Endometrium (tissue), 2 donors: ENCODE measurements around the gene SGCE.
A peak's percentile ranks its signal among the peaks of the same experiment; 100 is the strongest.

Experiments used
- FAIRE-seq: peaks from 2 replicates; lab custom pipeline; 2012; peaks lifted over from hg19 to GRCh38; lab: Jason Lieb, UNC
- donor health status: control.
- donor health status: control.

Gene SGCE

DNA sequence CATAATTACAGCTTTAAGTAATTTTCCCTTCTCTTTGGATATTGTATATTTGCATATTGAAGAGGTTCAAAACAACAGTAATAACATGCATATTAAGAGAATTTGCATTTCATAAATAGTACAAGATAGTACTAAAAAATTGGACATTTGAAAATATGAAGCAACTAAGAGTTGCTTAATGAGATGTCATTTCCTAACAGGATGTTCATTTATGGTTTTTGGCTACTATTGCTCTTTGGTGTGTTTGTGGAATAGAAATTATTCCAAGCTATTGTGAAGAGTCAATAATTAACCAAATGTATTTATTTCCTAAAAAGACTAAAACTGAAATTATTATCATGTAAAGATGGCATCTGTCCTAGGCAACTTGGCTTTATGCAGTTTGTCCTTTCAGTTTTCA is 4.1 kb upstream of the SGCE start:
- no peak for FAIRE-seq

DNA sequence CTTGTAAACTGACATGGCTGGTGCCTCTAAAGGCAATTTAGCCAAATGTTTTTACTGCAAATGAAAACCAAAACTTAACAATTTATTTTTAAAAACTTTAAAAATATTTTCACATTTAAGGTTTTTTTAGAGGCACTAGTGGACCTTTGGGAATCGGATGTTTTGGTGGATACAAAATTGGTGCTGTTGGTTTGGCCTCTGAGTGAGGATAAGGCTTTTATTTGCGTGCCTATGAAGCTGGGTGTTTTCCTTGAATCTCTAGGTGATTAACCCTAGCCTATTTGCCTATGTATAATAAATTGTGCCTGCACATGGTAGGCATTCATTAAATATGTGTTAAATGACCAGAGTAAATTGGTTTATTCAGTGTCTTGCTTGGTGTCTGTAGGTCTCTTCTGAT is 2.9 kb upstream of the SGCE start:
- peak; percentile 76 for FAIRE-seq

DNA sequence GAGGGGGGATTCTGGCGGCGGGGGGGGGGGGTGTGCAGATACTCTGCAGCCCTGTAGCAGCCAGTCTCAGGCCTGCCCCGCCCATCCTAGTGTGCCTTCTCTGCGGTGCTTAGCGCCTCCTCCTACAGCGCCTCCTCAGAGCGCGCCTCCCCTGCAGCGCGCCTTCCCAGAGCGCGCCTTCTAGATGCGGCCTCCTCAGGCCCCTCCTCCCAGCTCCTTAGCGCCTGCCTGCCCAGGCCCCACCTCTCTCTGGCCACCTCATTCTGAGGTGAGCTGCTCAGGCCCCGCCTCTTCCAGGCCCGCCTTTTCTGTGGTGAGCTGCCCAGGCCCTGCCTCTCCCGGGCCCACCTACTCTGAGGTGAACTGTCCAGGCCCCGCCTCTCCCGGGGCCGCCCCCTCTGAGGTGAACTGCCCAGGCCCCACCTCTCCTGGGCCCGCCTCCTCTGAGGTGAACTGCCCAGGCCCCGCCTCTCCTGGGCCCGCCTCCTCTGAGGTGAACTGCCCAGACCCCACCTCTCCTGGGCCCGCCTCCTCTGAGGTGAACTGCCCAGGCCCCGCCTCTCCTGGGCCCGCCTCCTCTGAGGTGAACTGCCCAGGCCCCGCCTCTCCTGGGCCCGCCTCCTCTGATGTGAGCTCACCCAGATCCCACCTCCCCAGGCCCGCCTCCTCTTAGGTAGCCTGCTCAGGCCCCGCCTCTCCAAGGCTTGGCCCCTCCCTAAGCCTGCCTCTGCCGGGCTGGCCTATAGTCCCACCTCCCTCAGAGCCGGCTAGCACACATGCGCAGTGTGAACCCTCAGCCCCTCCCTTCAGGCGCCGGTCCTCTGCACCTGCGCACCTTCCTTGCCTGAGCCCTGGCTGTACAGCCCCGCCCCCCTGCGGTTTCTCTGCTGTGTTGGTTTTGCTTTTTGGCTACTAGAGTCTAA is 2.1 kb upstream of the SGCE start:
- peak; percentile 57 for FAIRE-seq

DNA sequence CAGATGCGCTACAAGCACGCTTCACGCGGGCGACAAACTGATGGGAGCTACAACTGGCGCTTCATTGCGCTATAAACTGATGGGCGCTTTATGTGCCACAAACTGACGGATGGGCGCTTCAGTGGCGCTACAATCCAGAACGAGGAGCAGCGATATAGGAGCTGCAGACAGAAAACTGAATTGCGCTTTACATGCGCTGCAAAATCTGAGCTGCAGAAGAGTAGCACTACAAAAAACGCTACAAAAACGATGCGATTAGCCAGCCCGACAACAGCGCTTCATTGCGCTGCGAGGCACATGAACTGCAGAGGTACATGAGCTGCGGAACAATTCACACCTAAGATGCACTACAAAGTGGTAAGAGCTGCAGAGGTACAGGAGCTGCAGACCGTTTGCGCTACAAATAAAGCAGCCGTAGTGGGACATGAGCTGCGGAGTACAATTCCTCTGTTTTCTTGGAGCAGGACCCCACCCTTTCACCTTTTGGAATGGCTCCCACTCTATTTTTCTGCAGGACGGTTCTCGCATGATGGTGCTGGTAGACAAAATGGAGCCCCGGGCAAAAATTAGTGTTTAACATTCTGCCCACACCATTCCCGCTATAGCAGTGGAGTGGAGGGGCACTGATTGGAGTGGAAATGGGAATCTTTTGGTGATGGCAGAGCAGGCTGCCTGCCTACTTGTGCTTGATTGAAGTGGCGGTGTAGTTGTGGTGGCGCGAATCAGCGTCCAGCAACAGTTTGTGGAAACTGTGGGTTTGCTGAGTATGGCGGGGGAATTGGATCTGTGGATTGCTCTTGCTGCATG is 1.2 kb upstream of the SGCE start:
- no peak for FAIRE-seq

DNA sequence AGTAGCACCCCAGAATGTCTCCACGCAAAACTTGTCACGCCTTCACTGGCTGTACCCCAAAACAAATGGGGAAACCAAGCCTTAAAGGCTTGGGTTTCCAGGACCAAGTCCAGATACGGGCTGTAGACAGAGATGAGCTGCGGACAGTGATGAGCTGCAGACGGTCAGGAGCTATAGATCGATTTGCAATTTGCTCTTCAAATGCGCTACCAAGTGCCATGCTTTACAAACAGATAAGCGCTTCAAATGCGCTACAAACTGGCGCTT is 658 bp upstream of the SGCE start:
- FAIRE-seq: no peak

DNA sequence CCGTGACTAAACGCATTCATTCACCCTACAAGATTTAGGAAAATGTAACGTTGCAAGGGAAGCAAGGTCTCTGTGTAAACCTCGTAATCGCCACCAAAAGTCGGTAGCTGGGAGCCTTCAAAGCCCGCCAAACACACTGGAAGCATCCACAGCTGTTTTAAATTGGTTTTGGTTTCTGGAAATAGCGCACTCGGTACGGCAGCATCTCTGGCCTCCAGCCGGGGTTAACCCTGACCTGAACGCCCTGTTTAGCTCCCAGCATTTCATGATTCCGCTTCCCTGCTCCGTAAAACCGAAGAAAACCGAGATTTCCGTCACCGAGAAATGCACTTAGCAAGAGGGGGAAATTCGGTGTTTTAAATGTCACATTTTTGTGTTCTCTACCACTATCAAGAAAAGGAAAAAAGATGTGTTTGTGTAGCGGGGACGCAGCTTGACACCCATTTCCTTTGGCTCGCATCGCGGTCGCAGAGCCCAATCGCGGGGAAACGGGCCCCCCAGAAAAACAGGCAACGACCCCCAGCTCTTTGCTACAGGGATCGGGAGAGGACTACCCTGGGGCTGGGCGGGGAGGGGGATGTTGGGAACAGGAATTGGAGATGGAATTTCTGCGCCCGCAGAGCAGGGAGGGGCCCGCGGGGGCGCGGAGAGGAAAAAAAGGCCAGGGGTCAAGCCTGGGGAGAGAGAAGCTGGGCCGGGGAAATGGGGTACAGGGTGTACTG is 646 bp downstream of the SGCE start:
- no peak for FAIRE-seq

DNA sequence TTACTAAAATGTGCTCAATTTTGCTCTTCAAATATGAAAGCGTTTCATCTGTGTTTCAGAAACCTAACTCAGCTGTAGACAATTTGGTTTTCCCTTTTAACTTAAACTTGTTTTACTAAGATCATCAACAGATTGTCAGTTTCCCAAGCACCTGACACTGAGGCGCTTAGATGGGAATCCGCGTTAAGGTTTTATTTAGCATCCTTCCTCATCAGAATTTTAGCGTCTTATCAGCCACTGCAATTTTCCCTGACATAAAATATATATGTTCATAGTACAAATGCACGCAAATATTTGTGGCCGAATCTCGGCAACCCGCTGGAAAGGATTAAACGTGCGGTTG is 1.2 kb downstream of the SGCE start:
- no peak for FAIRE-seq

DNA sequence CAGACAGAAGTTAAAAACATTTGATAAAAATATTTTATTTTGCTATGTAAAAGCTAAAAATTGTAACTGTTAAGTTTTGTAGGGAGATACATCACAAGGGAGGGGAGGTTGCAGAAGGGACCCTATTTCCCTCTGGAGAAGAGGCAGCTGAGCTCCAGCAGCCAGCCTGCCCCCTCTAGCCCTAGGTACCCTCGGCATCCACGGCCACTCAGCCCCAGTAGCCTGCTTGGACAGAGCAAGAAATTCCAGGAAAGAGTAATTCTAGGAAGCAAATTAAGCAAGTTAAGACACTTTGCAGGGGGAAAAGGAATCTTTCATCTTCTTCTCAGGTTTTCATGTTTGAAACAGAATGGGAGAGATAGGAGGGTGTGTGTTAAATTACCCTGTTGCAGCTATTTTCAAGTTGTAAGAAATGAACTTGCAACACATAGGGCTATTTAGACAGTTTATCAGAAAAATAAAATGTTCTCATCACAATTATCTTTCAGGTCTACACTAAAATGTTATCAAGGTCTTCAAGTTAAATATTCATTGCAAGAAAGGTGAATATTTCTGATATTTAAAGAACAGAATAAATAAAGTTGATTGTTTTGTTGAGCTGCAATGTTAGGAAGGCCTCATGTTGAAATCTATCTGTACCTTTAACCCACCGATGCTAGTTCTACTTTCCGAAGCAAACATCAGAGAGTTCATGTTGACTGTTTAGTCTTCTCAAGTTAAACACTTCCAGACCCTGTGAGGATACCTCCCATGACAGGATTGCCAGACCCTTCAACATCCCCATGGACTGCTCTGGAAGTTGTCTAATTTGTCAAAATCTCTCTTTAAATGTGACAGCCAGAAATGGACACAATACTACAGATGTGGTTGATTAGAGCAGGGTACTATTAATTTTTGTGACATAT is 5.5 kb downstream of the SGCE start:
- FAIRE-seq: no peak

DNA sequence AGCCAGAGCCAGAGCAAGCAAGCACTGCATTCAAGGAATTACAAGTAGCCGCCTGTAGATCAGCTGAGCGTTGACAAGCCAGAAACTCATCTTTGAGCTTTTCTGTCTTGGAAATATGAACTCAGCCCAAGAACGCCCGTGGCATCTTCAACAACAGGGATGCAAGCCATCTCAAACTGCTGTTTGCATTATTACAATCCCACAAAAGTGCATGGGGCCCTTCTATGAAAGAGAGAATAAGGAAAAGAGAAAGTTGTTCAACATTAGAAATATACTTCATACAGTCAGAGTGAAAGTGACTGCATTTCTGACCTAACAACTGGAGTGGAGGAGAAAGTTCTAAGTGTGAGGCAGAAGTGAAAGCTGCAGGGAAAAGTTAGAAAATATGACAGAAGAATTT is 6.5 kb downstream of the SGCE start:
- no peak for FAIRE-seq

DNA sequence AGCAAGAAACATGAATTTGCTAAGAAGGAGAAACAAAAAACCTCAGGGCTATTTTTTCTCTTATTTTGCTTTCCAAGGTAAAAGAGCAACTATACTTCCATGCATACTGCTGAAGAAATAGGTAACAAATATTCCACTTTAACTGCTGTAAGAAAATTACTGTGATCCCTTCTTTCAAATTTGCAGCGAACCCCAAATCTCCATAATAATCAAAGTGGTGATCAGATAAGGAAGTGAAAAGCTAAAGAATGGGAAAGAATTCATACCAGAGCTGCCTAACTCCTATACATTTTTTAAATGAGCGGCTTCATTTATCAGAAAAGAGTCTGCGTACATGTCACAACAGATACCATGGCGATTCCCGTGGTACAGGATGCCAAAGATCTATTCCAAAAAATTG is 7.2 kb downstream of the SGCE start:
- no peak for FAIRE-seq

DNA sequence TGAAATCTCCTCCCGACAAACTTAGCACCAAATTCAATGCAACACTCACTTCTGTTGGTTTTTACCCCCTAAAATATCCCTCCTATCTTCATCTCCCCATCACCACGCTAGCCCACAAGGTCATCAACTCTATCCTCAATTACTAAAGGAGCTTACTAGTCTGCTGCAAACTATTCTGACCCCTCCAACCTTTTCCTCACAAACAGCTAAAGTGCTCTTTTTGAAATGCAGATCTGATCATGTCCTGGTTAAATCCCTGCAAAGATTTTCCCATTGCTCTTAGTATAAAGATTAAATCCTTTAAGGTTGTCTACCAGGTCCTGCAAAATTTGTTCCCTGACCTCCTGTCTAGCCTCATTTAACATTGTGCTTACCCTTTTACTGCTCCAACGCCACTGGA is 8.6 kb downstream of the SGCE start:
- no peak for FAIRE-seq

DNA sequence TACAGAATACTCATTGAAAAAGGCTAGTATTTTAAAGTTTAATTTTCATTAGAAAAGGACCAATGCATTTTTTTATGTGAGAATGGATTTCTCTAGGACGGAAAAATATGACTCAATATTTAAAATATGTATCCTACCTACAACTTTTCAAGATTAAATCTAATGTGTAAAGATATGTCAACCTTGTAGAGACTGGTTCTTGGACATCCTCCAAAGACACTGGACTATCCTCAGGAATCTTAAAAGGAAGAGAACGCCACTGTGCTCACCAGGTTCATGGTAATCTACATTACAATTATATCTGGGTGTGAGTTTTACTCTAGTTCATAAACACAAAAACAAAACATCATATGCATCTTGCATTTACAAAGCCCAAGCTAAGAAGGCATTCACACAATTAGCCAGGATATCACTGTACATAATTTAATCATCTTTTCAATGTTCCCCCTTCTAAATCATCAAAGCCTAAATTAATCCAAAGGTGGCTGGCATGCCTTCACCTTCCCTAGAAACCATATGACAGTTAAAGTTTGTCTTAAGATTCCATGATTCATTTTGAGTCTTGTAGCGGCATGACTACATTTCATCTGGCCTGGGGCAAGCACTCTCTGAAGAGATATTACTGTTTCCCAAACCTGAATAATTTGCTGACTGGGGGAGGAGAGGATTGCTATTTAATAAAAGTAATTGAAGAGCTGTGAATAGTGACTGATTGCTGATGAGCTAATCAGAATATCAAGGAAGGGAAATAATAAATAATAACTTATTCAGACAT is 12.0 kb downstream of the SGCE start:
- FAIRE-seq: no peak

DNA sequence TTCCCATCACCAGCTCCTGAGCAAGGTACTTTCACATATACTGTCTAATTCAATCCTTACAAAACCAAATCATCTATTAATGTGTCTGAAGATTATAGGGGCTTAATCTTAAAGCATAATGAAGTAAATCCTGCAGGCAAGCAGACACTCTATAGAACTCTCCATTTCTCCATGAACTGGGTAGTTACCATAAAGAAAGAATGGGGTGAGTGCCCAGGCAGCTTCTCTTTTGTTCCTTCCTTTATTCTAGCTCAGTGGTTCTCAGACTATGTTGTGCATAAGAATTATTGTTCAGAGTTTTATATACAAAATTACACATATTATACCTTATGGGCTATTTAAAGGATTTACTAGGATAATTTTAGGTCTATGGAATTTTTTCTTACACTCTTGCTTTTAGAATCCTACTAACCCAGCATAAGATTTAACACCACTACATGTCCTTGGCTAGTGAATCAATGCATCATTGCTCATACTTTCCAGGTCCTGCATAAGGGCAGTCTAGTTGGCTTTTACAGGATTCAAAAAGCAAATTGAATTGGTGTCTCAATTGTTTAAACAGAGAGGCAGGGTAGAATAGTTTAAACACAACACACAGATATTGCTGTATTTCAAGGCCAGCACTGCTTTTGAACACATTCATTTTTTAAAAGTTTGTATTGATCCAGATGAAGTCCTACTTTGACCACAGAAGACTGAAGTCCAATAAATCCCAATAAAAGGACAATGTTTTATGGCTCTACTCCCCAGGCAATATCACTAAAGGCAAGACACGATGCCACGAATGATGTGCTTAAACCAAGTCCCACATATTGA is 12.9 kb downstream of the SGCE start:
- FAIRE-seq: no peak

DNA sequence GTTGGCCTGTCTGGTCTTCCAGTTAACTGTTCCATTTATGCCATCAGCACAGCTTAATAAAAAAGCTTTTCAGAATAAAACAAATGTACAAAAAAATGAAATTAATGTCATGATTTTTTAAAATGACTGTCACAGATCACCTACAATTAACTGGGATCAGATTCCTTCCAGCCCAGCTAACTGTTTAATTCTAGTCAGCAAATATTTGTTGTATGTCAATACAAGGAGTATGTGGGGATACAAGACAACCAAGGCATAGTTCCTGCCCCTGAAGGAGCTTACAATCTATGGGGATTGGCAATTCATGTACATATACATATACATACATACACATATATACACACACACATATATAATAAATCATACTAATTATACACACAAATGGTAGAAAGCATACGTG is 16.5 kb downstream of the SGCE start:
- FAIRE-seq: no peak

DNA sequence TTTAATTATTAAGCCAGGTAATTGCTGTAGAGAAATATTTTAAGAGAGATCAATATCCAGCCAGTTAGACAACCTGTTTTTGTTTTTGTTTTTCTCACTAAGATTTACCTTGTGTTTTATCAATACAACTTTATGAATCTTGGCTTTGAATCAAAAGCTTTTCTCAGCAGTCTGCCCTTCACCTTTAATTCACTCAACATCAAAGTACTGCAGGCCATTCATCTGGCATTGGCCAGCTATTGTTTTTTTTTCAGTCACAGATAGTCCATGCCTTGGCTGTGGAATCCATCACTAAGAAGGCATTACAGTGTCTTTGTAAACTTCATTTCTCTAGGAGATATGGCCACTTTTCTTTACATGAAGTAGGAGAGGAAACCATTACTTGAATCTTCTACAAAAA is 20.2 kb downstream of the SGCE start:
- FAIRE-seq: no peak

DNA sequence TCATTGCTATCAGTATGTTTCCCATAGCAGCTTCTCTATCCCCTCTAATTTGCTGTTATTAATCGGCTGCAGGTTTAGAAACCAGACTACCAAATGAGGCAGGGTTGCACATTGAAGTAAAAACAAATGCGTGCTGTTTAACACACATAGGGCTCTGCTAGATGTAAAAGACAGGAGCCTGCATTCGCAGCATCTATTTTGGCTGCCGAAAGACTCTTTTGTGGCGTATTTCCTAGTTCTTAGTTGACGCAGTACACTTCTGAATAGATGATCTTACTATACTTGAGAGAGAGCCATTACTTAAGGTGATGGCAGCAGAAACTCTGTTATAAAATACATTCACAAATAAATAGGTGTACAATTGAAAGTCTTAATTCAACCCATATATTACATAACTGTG is 21.4 kb downstream of the SGCE start:
- FAIRE-seq: no peak

DNA sequence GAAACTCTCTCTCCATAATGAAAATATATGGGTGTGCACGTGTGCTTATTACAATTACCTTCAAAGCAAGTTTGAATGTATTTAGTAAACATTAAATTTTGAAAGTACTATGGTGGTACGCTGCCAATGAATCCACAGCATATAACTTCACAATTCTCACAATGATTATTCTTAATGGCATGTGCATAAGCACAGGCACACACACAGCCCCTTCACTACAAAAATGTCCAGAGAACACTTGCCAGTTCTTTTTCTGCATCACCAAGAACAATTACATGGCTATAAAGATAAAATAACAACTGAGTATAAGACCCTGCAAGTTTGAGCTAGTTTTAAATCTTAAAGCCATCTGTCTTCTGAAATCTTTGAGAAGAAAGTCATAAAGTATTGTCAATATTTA is 22.2 kb downstream of the SGCE start:
- no peak for FAIRE-seq

DNA sequence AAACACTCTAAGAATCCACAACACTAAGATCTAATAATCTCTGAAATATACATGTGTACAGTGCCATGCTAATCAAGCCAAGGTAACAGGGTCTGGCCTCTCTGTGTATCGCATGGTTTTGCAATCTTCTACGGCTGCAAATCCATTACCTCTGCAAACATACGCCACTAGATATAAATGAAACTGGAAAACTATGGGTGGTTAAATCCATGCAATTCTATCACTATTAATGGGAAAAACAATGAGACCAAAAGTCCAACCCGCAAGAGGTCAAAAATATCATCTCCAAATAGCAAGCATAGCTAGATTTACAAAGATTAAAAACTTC is 23.0 kb downstream of the SGCE start:
- FAIRE-seq: no peak

DNA sequence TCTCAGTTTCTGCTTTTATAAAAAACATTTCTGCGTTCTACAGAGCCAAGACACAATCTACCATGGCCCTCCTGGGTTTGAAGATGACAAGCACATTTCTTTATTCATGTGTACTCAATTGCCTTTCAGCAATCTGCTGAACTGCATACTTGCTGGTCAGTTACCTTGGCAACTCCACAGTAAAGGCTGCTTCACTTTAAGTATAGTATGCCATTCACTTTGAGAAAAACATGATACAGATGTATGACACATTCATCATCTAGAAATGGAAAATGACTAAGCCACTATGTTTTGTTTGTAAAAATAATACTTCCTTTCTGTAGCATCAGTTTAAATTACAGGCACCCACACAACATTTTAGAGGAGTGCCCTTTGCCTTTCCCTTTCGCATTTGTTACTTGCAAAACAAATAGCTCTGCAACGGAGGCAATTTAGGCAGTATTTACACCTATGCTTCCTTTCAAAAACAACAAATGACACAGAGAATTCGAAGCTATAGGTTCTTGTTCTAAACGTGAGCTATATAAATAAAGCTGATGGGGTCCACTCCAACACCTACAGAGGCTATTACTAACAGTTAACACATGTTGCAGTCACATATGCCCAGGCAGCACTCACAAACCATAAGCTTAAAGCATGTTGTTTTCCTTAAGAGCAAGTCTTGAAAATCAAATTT is 23.5 kb downstream of the SGCE start:
- FAIRE-seq: no peak

DNA sequence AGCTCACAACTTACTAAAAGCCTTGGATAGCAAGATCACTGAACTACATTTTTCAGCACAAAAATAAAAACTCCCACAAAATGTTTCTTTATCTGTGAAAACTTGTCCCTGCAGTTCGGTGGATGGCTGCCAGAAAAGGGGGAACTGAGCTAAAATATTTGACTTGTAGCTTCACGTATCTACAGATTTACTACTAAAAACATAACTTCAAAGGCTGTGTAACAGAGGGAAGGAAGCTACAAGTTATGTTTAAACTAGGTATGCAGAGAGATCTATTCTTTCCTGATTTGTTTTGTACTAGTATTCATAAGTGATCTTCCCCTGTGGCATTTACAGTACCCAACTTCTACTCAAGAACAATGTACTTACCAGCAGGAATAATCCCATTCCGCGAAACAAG is 25.1 kb downstream of the SGCE start:
- no peak for FAIRE-seq
